ENCODE measurements around the gene PTPRD. TPM values are rescaled to one million over a fixed set of nuclear protein-coding genes. Genes with fewer than 3 reads are reported as not detected.

PTPRD gene
- total RNA-seq, 1 donor from 2014 or later, result 139 TPM

- H3K27ac Mint-ChIP-seq (ENCODE audit: unreplicated experiment), result no peak overlapping the region
- H3K4me1 Mint-ChIP-seq, result peaks cover 20% of the 10 kb centered on the region
- DNase-seq (ENCODE audit: low read depth, low spot score), result no peak
- no peak overlapping the region for H3K4me3 Mint-ChIP-seq
- H3K9me3 Mint-ChIP-seq, result no peaks in the 10 kb centered on the region
- no peaks in the 10 kb centered on the region for H3K27me3 Mint-ChIP-seq (ENCODE audit: low read depth)
- TF ChIP-seq CTCF (conservative IDR thresholded peaks at IDR 0.05), result no peak
- peaks cover 2% of the 10 kb centered on the region for H3K36me3 Mint-ChIP-seq (ENCODE audit: low read depth)
Observed at GRCh38 chr9:8660383-8660782, 1952.4 kb downstream of the PTPRD start.

- H3K27ac Mint-ChIP-seq (ENCODE audit: unreplicated experiment), result no peak overlapping the region
- DNase-seq (ENCODE audit: low read depth, low spot score), result no peak
- peaks cover 10% of the 10 kb centered on the region for H3K4me1 Mint-ChIP-seq
- TF ChIP-seq CTCF (conservative IDR thresholded peaks at IDR 0.05), result no peak
- H3K4me3 Mint-ChIP-seq, result no peak overlapping the region
- peaks cover 2% of the 10 kb centered on the region for H3K36me3 Mint-ChIP-seq (ENCODE audit: low read depth)
- no peaks in the 10 kb centered on the region for H3K27me3 Mint-ChIP-seq (ENCODE audit: low read depth)
- H3K9me3 Mint-ChIP-seq, result no peaks in the 10 kb centered on the region
Observed at GRCh38 chr9:8659108-8659507, 1953.7 kb downstream of the PTPRD start.

GRCh38 chr9:8655071-8655470 lies 1957.7 kb downstream of the PTPRD start:
- DNase-seq (ENCODE audit: low read depth, low spot score), result no peak
- no peaks in the 10 kb centered on the region for H3K27me3 Mint-ChIP-seq (ENCODE audit: low read depth)
- peaks cover 27% of the 10 kb centered on the region for H3K4me1 Mint-ChIP-seq
- H3K27ac Mint-ChIP-seq (ENCODE audit: unreplicated experiment), result no peak overlapping the region
- no peak for TF ChIP-seq CTCF (conservative IDR thresholded peaks at IDR 0.05)
- H3K9me3 Mint-ChIP-seq, result no peaks in the 10 kb centered on the region
- no peak overlapping the region for H3K4me3 Mint-ChIP-seq
- peaks cover 2% of the 10 kb centered on the region for H3K36me3 Mint-ChIP-seq (ENCODE audit: low read depth)

GRCh38 chr9:8653855-8654254 lies 1958.9 kb downstream of the PTPRD start:
- no peak for DNase-seq (ENCODE audit: low read depth, low spot score)
- TF ChIP-seq CTCF (conservative IDR thresholded peaks at IDR 0.05), result no peak

GRCh38 chr9:8653111-8653510 lies 1959.7 kb downstream of the PTPRD start:
- Mint-ChIP-seq H3K27ac (ENCODE audit: unreplicated experiment) (no peak overlapping the region), H3K4me1 (peaks cover 27% of the 10 kb centered on the region), H3K27me3 (ENCODE audit: low read depth) (no peaks in the 10 kb centered on the region), H3K36me3 (ENCODE audit: low read depth) (peaks cover 2% of the 10 kb centered on the region), H3K4me3 (no peak overlapping the region), H3K9me3 (no peaks in the 10 kb centered on the region)
- TF ChIP-seq CTCF (conservative IDR thresholded peaks at IDR 0.05), result no peak
- DNase-seq (ENCODE audit: low read depth, low spot score), result no peak

More at GRCh38 chr9:8653855-8654254, 1958.9 kb downstream of the PTPRD start:
- Mint-ChIP-seq H3K27me3 (ENCODE audit: low read depth) (no peaks in the 10 kb centered on the region), H3K27ac (ENCODE audit: unreplicated experiment) (no peak overlapping the region), H3K36me3 (ENCODE audit: low read depth) (peaks cover 2% of the 10 kb centered on the region), H3K4me1 (peaks cover 27% of the 10 kb centered on the region), H3K4me3 (no peak overlapping the region), H3K9me3 (no peaks in the 10 kb centered on the region)

GRCh38 chr9:8652255-8652654 lies 1960.5 kb downstream of the PTPRD start:
- Mint-ChIP-seq H3K4me3 (no peak overlapping the region), H3K36me3 (ENCODE audit: low read depth) (peaks cover 2% of the 10 kb centered on the region), H3K9me3 (no peaks in the 10 kb centered on the region), H3K4me1 (peaks cover 27% of the 10 kb centered on the region), H3K27me3 (ENCODE audit: low read depth) (no peaks in the 10 kb centered on the region), H3K27ac (ENCODE audit: unreplicated experiment) (no peak overlapping the region)
- no peak for DNase-seq (ENCODE audit: low read depth, low spot score)
- no peak for TF ChIP-seq CTCF (conservative IDR thresholded peaks at IDR 0.05)

Data from neural crest cell (in vitro differentiated cells).